Kidney (tissue), 14 donors: ENCODE data around the gene ALK. TPM values are rescaled to one million over a fixed set of nuclear protein-coding genes. Genes with fewer than 3 reads are reported as not detected.
A peak's percentile ranks its signal among the peaks of the same experiment; 100 is the strongest.

Source experiments
- DNase-seq, 5 donors: peaks; one replicate each; pipeline ENCODE4 v3.0.0-alpha.2; 2013 to 2020
- FAIRE-seq: peaks from 2 replicates; lab custom pipeline; 2012; peaks lifted over from hg19 to GRCh38; lab: Jason Lieb, UNC
- H3K27ac ChIP-seq, 2 donors: one replicate each; pipeline ENCODE4 v1.7.0; 2013; ENCODE audit warnings: low read depth in 2 of 2, low read length in 2 of 2, inconsistent platforms in 1 of 2
- H3K27me3 ChIP-seq: one replicate; pipeline ENCODE4 v1.7.1; 2013; ENCODE audit warnings: low read length, inconsistent platforms; ENCODE audit not compliant: control insufficient read depth, insufficient read depth
- H3K36me3 ChIP-seq, 3 donors: one replicate each; pipeline versions ENCODE4 v1.7.0 to v1.7.1; 2013; ENCODE audit warnings: low read length in 3 of 3, control low read depth in 1 of 3, inconsistent platforms in 1 of 3; ENCODE audit not compliant: insufficient read depth in 3 of 3, control insufficient read depth in 2 of 3
- H3K4me1 ChIP-seq, 3 donors: one replicate each; pipeline versions ENCODE4 v1.7.0 to v1.7.1; 2013; ENCODE audit warnings: low read length in 3 of 3, inconsistent platforms in 1 of 3, low read depth in 1 of 3; ENCODE audit not compliant: control insufficient read depth in 2 of 3, insufficient read depth in 2 of 3
- H3K4me3 ChIP-seq, 3 donors: one replicate each; pipeline versions ENCODE4 v1.7.0 to v1.8.1; 2013; ENCODE audit warnings: low read length in 3 of 3, control low read depth in 1 of 3, inconsistent platforms in 1 of 3
- H3K9ac ChIP-seq, 3 donors: one replicate each; pipeline versions ENCODE4 v1.7.0 to v1.7.1; 2013; ENCODE audit warnings: low read length in 3 of 3, control low read depth in 1 of 3, inconsistent platforms in 1 of 3
- H3K9me3 ChIP-seq, 3 donors: one replicate each; pipeline versions ENCODE4 v1.7.0 to v1.7.1; 2013; ENCODE audit warnings: low read length in 3 of 3, control low read depth in 1 of 3, inconsistent platforms in 1 of 3; ENCODE audit not compliant: control insufficient read depth in 2 of 3, insufficient read depth in 1 of 3
- intact Hi-C: fragments of 100-400 bp; cut with DNase I; formaldehyde crosslinking; loops from one replicate; pipeline ENCODE4 v1.11.1; 2022
- polyA plus RNA-seq: library from polyadenylated mRNA; stranded (reverse); fragments of 350-450 nt; fragmentation: Illumina TruSeq; extraction: RNeasy Lipid Tissue Mini Kit (QIAGEN cat#74804); gene quantifications from one replicate; pipeline ENCODE4 v1.2.3, GENCODE V29; 2014; ENCODE audit warnings: low read depth, low replicate concordance; ENCODE audit not compliant: insufficient read depth
- total RNA-seq: library from RNA; stranded (reverse); fragmentation: NEBNext Ultra II Directional; extraction: Animal tissue kit (Norgen Biotek cat#: 25700); gene quantifications from one replicate; pipeline ENCODE4 v1.2.1, GENCODE V29; 2021
- TF ChIP-seq, protein P1 (sequence below): IDR thresholded peaks from 3 replicates; pipeline ENCODE4 v1.5.1; 2012; ENCODE audit warnings: mild to moderate bottlenecking, moderate library complexity, borderline replicate concordance; ENCODE audit not compliant: insufficient read depth; ENCODE audit errors: extremely low read depth
- donor health status: control.
- donor health status: control.
- donor health status: control.
- donor health status: control.
- donor health status: control.
- donor health status: DM: yes; HTN: yes; CAD: no.
- donor health status: Normal renal cell carcinoma (clear cell type).

The ALK gene
- total and polyA plus RNA-seq, 2 donors from 2014 or later: 0.13 TPM; not detected in 1

DNA sequence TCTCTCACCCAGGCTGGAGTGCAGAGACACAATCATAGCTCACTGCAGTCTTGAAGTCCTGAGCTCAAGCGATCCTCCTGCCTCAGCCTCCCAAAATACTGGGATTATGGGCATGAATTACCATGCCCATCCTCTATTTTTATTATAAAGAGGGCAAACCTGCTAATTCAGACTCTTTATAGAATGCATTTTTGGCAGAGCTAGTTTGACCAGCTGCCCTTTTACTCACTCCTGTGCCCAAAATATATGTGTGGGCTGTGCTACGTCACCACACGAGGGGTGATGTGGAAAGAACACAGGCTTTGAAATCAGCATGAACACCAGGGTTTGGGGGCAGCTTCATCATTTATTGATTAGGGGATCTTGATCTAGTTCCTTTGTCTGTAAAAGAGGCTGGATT is 668.4 kb downstream of the ALK start:
- Histone ChIP-seq H3K9me3 (no peaks in the 10 kb centered on the region), H3K9ac (no peak overlapping the region), H3K27me3 (no peaks in the 10 kb centered on the region), H3K4me3 (no peak overlapping the region), H3K27ac (no peak overlapping the region), H3K36me3 (no peaks in the 10 kb centered on the region), H3K4me1 (no peaks in the 10 kb centered on the region)
- TF ChIP-seq, protein P1, sequence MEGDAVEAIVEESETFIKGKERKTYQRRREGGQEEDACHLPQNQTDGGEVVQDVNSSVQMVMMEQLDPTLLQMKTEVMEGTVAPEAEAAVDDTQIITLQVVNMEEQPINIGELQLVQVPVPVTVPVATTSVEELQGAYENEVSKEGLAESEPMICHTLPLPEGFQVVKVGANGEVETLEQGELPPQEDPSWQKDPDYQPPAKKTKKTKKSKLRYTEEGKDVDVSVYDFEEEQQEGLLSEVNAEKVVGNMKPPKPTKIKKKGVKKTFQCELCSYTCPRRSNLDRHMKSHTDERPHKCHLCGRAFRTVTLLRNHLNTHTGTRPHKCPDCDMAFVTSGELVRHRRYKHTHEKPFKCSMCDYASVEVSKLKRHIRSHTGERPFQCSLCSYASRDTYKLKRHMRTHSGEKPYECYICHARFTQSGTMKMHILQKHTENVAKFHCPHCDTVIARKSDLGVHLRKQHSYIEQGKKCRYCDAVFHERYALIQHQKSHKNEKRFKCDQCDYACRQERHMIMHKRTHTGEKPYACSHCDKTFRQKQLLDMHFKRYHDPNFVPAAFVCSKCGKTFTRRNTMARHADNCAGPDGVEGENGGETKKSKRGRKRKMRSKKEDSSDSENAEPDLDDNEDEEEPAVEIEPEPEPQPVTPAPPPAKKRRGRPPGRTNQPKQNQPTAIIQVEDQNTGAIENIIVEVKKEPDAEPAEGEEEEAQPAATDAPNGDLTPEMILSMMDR: no peak
- no peak for FAIRE-seq
- DNase-seq: no peak
- intact Hi-C loops: no loop called here

GRCh38 chr2:29251406-29251805 is 670.0 kb downstream of the ALK start:
- H3K27me3 ChIP-seq: no peaks in the 10 kb centered on the region
- no peak overlapping the region for H3K4me3 ChIP-seq
- no peak overlapping the region for H3K9ac ChIP-seq
- intact Hi-C loops: no loop called here
- H3K36me3 ChIP-seq: no peaks in the 10 kb centered on the region
- FAIRE-seq (no peak), DNase-seq (no peak)
- TF ChIP-seq, protein P1: no peak
- no peaks in the 10 kb centered on the region for H3K4me1 ChIP-seq
- H3K27ac ChIP-seq: no peak overlapping the region
- H3K9me3 ChIP-seq: no peaks in the 10 kb centered on the region

GRCh38 chr2:29250977-29251376 is 670.4 kb downstream of the ALK start:
- TF ChIP-seq, protein P1: no peak

DNA sequence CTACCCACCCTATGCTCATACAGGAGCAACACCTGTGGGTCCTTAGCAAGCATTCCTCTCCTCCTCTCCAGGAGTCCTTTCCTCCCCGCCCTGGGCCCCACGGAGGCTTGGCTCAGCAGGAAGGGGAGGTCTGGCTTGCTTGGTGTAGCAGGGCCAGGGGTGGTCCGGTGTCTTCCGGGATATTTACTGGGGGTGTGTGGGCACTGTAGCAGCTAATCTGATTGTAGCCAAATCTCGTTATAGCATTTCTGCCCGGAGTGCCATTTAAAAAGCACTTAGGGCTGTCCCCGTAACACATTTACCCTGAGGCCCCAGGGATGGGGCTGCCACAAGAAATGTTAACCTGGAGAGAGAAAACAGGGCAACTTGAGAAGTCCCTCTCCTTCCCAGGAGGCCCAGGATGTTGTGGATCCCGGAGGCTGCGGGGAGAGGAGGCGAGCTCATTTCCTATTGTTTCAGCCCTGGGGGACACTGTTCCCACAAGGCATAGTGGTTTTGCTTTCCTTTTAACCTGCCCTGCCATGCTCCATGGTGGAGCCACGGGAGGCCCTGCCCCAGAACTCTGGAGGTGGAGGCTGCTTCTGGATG is 671.6 kb downstream of the ALK start:
- Histone ChIP-seq H3K27ac (no peak overlapping the region), H3K36me3 (no peaks in the 10 kb centered on the region), H3K27me3 (no peaks in the 10 kb centered on the region), H3K9ac (no peak overlapping the region), H3K4me1 (no peaks in the 10 kb centered on the region), H3K9me3 (no peaks in the 10 kb centered on the region), H3K4me3 (no peak overlapping the region)
- FAIRE-seq: no peak
- TF ChIP-seq, protein P1: no peak
- peak in 3 of 5 donors; percentile 30 to 60 (median 30) for DNase-seq
- intact Hi-C loops: no loop called here

More at GRCh38 chr2:29250977-29251376, 670.4 kb downstream of the ALK start:
- H3K9me3 ChIP-seq: no peaks in the 10 kb centered on the region
- no peak overlapping the region for H3K9ac ChIP-seq
- no peaks in the 10 kb centered on the region for H3K27me3 ChIP-seq
- no peaks in the 10 kb centered on the region for H3K4me1 ChIP-seq
- no peak overlapping the region for H3K27ac ChIP-seq
- H3K36me3 ChIP-seq: no peaks in the 10 kb centered on the region
- intact Hi-C loops: no loop called here
- no peak for FAIRE-seq
- DNase-seq: no peak
- no peak overlapping the region for H3K4me3 ChIP-seq
